ENCODE results near the gene UIMC1.

UIMC1 gene

GRCh38 chr5:176935017-176935416, 71.6 kb downstream of the UIMC1 start:
- DNase-seq (ENCODE audit: low spot score): no peak
- TF ChIP-seq, protein P1, sequence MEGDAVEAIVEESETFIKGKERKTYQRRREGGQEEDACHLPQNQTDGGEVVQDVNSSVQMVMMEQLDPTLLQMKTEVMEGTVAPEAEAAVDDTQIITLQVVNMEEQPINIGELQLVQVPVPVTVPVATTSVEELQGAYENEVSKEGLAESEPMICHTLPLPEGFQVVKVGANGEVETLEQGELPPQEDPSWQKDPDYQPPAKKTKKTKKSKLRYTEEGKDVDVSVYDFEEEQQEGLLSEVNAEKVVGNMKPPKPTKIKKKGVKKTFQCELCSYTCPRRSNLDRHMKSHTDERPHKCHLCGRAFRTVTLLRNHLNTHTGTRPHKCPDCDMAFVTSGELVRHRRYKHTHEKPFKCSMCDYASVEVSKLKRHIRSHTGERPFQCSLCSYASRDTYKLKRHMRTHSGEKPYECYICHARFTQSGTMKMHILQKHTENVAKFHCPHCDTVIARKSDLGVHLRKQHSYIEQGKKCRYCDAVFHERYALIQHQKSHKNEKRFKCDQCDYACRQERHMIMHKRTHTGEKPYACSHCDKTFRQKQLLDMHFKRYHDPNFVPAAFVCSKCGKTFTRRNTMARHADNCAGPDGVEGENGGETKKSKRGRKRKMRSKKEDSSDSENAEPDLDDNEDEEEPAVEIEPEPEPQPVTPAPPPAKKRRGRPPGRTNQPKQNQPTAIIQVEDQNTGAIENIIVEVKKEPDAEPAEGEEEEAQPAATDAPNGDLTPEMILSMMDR (IDR thresholded peaks at IDR 0.05; ENCODE audit: extremely low read depth, missing control alignments): no peak

GRCh38 chr5:176934309-176934930, 72.2 kb downstream of the UIMC1 start:
- no peak for DNase-seq (ENCODE audit: low spot score)
- TF ChIP-seq, protein P1 (IDR thresholded peaks at IDR 0.05; ENCODE audit: extremely low read depth, missing control alignments): no peak

GRCh38 chr5:176929654-176930053, 76.9 kb downstream of the UIMC1 start:
- TF ChIP-seq, protein P1 (IDR thresholded peaks at IDR 0.05; ENCODE audit: extremely low read depth, missing control alignments): no peak
- DNase-seq (ENCODE audit: low spot score): no peak

DNA sequence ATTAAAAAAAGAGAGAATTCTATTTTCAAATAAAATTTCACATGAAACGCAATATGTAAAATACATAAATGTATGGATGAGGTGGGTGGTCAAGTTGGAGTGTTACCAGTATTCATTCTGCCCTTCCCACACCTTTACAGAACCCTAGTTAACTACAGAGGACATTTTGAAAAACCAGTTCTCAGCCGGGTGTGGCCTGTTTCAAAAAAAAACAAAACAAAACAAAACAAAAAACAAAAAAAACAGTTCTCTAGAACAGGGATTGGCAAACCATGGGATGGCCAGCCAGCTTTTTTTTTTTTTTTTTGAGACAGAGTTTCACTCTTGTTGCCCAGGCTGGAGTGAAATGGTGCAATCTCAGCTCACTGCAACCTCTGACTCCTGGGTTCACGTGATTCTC, 79.0 kb downstream of the UIMC1 start:
- TF ChIP-seq, protein P1 (IDR thresholded peaks at IDR 0.05; ENCODE audit: extremely low read depth, missing control alignments): no peak
- DNase-seq (ENCODE audit: low spot score): no peak

- DNase-seq (ENCODE audit: low spot score): no peak
- TF ChIP-seq, protein P1 (IDR thresholded peaks at IDR 0.05; ENCODE audit: extremely low read depth, missing control alignments): no peak
Observed at GRCh38 chr5:176922817-176923216, 83.8 kb downstream of the UIMC1 start.

DNA sequence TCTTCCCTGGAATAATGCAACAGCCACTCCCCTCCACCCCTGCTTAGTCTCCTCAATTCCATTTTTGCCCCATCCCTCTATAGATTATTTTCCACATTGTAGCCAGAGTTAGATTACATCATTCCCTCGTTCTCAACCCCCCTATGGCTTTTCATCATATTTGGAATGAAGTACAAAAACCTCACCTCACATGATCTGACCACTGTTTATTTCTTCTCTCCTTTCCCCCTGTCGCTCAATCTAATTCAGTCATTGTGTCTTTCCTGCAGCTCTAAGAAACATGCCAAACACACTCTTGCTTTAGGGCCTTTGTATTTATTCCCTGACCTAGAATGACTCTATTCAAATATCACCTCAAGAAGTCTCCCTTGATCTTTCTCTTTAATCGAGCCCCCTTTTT, 84.9 kb downstream of the UIMC1 start:
- DNase-seq (ENCODE audit: low spot score): no peak

DNA sequence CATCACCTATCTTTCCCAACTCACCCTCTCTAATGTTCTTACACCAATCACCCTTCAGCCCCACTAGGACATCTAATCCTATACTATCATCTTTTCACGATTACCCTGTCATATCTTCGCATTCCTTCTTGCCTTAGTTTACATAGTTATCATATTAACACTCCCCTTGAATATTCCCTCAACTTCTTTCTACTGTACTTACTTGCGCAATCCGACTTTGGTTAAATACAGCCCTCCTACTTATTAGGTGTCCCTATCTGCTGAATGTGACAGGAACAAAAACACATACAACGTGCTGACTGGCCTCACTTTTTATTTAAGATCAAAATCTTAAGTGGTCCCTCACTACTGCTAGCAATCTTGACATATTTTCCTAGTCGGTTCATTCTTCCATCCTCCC, 88.0 kb downstream of the UIMC1 start:
- DNase-seq (ENCODE audit: low spot score): no peak
- TF ChIP-seq, protein P1 (IDR thresholded peaks at IDR 0.05; ENCODE audit: extremely low read depth, missing control alignments): no peak

More for the DNA sequence above, 84.9 kb downstream of the UIMC1 start:
- TF ChIP-seq, protein P1 (IDR thresholded peaks at IDR 0.05; ENCODE audit: extremely low read depth, missing control alignments): no peak

All from GM20000 (cell line).